ENCODE measurements around the gene AKR1D1.
"Not testable (repeated sequence)": the region's sequence is repeated elsewhere in the genome, so short reads cannot be mapped to it uniquely, and the experiment has no call there.

Gene AKR1D1

DNA sequence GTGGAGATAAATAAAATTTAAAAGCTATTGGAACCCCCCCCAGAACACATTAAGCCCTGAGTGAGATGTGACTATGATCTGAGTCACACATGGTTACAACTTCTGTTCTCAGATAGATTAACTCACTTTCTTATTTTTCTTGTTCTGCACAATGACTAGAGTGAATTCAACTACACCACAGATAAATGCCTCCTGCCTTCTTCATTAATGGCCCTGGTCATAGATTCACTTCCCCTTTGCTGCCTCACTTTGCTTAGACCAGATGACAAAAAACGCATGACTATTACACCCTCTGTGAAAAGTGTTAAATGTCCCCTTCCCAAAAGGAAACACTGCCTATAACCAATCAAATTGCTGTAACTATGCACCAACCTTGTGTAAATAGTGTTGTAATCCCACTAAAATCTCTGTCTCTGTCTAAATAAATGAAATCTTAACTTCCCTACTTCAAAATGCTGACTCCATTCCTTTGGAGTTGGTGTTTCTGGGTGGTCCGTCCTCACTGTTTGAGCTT, 49.4 kb downstream of the AKR1D1 start:
- no peak for DNase-seq

DNA sequence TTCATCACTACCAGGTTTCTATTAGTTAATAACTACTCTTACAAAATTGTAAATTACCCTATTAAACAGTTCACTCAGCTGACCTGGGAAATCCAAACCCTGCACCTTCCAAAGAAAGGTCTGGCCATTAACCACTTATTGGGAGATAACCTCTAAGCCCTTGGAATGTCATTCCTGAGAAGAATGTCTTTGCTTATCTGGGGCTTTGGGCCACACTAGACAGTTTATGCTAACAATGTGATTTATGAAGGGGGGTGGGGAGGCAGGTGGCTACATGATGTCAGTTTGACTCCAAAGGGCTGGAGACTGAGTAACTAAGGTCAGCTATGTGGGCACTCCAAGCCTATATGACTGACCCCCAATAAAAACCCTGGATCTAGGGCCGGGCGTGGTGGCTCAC, 50.7 kb downstream of the AKR1D1 start:
- DNase-seq = no peak

DNA sequence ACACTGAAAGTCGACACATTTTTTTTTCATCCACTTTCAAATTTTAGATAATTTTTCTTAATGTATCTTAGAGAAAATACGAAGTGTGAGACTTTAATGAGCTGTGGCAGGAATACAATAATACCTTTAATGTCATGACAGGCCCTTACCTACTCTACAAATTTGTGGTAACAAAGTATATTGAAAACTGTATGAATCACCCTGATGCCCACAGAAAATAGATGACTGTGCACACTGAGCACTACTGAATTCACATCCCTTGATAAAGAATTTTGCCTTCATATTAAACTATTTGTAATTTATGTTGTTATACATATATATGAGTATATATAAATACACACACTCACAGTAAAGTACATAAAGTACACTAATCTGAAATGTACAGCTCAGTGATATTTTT, 51.7 kb downstream of the AKR1D1 start:
- no peak for DNase-seq

DNA sequence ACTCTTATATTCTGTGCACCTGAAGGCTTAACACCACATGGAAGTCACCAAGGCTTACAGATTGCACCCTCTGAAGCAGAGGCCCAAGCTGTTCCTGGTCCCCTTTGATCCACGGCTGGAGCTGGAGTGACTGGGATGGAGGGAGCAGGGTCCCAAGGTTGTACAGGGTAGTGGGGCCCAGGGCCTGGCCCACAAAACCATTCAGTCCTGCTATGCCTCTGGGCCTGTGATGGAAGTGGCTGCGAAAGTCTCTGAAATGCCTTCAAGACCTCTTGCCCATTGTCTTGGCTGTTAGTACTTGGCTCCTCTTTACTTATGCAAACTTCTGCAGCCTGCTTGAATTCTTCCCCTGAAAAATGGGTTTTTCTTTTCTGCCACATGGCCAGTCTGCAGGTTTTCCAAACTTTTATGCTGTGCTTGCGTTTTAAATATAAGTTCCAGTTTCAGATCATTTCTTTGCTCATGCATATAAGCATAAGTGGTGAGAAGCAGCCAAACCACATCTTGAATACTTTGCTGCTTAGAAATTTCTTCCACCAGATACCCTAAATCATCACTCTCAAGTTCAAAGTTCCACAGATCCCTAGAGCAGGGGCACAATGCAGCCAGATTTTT, 53.4 kb downstream of the AKR1D1 start:
- DNase-seq = no peak

- no peak for DNase-seq
Measured at GRCh38 chr7:138137423-138138171, 61.3 kb downstream of the AKR1D1 start.

DNA sequence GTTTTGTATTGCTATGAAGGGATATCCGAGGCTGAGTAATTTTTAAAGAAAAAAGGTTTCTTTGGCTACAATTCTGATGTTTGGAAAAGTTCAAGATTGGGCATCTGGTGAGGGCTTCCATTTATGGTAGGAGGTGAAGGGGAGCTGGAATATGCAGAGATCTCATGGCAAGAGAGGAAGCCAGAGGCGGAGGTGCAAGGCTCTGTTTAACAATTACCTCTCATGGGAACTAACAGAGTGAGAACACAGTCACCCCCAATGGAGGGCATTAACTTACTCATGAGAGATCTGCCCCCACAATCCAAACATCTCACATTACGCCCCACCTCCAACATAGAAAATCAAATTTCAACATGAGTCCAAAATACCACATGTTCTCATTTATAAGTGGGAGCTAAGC, 62.0 kb downstream of the AKR1D1 start:
- no peak for DNase-seq

- no peak for DNase-seq
Measured at GRCh38 chr7:138142583-138143201, 66.4 kb downstream of the AKR1D1 start.

GRCh38 chr7:138144958-138145357, 68.7 kb downstream of the AKR1D1 start:
- no peak for DNase-seq

GRCh38 chr7:138146221-138146620, 70.0 kb downstream of the AKR1D1 start:
- DNase-seq = not testable (repeated sequence)

GRCh38 chr7:138146757-138147734, 70.8 kb downstream of the AKR1D1 start:
- DNase-seq = not testable (repeated sequence)

GRCh38 chr7:138151731-138152577, 75.7 kb downstream of the AKR1D1 start:
- no peak for DNase-seq

GRCh38 chr7:138154661-138155060, 78.4 kb downstream of the AKR1D1 start:
- no peak for DNase-seq

- DNase-seq = no peak
Measured at GRCh38 chr7:138157702-138158101, 81.4 kb downstream of the AKR1D1 start.

DNA sequence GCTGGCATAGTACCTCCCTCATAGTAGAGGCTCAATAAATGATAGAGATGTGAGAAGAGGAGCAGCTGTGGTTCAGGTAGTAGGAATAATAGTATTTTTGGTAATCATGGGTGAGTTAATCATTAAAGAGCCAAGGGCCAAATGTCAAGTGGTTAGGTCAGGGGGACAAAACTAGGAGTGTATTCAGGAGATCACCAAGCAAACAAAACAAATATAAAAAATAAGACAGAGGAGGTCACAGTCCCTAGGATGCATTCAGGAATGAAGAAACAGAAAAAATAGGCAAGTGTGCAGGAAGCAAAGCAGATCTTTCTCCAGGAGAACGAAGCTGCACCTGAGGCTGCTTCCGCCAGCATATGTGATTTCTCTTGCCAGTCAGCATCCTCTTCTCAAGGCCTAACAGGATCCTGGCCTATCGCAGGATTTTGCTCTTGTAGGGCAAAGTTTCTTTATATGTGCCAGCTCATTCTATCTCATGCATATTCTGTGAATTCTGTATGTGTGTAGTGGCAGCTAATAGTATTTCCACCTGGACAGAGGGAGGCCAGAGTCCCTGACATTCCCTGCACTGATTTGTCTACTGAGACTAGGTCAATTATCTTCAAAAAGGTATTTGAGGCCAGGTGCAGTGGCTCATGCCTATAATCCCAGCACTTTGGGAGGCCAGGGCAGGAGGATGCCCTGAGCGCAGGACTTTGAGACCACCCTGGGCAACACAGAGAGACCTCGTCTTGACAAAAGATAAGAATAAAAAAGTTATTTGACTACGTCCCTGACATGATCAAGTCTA, 82.7 kb downstream of the AKR1D1 start:
- no peak for DNase-seq

DNA sequence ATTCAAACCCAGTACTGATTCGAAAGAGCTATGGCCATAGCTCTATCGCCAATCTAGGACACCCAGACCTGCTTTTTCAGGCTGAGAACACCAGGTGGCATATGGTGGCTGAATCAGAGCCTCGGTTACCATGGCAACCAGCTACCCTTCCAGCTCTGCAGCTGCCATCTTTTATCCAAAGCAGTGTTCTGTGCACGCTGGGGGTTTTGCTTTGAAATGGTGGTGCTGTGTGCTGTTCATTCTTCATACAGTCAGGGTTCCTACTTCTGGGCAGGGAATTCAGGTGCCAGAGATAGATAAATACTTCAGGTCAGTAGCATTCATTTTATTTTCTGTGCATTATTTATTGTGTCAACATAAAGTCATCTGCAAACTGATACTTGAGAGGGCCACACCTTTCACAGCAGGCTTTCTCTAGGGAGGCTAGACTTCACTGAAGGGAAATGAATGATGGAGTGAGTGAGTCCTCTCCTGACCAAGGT, 85.4 kb downstream of the AKR1D1 start:
- DNase-seq = peak; percentile 79

DNA sequence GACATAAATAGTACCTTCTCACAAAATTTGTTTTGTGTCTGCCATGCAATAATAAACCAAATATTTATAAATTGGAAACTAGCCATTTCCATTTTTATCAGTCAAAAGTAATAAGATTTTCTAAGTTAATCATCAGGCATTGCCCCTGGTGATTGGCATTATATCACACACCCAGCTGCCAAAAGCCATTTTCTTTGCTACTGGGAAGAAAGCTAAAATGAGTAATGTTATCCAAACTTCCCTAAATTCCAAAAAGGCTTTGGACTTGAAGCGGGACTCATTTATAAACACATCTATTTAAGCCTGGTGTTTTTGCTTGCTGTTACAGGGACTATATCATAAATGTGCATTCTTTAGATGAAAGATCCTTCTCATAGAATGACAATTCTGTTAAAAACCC, 86.0 kb downstream of the AKR1D1 start:
- no peak for DNase-seq

GRCh38 chr7:138163800-138164199, 87.5 kb downstream of the AKR1D1 start:
- DNase-seq = no peak

- no peak for DNase-seq
Measured at GRCh38 chr7:138164804-138165203, 88.5 kb downstream of the AKR1D1 start.

- no peak for DNase-seq
Measured at GRCh38 chr7:138166681-138167080, 90.4 kb downstream of the AKR1D1 start.

DNA sequence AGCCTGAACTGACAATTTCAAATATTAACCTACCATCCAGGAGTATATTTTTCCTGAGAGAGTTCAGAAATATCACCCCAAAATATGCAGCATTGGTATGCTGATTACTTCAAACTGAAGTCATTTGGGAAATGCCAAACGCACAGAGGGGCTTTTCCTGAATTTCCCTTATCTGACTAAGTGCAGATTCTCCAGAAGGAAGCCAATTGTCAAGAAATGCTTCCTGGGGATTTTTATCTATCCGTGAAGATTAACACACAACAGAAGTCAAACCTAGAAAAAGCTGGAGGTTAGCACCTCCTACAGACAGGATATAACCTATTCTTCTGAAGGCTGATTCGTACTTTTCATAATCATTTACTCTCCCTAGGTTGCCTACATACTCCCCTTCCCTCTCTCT, 91.0 kb downstream of the AKR1D1 start:
- DNase-seq = no peak

DNA sequence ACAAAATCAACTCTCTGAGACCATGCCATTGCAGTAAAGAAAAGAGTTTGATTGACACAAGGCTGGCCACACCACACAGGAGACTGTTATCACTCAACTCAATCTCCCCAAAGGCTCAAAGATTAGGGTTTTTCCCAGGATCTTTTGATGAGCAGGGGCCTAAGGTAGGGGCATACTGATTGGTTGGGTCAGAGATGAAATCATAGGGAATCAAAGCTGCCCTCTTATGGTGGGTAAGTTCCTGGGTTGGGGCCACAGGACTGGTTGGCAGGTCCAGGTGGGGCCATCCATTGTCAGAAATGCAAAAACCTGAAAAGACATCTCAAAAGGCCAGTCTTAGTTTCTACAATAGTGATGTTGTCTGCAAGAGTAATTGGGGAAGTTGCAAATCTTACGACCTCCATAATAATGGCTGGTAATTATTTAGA, 91.6 kb downstream of the AKR1D1 start:
- no peak for DNase-seq
